GM21360 (cell line): ENCODE data around the gene AARSD1.
"Not testable (repeated sequence)": the region's sequence is repeated elsewhere in the genome, so short reads cannot be mapped to it uniquely, and the experiment has no call there.

ENCODE experiments used
- ATAC-seq: cut with Tn5 transposase; IDR thresholded peaks from one replicate; pipeline ENCODE4 v1.9.1; 2021; ENCODE audit warnings: mild to moderate bottlenecking, moderate library complexity; ENCODE audit not compliant: unreplicated experiment

The AARSD1 gene, protein sequence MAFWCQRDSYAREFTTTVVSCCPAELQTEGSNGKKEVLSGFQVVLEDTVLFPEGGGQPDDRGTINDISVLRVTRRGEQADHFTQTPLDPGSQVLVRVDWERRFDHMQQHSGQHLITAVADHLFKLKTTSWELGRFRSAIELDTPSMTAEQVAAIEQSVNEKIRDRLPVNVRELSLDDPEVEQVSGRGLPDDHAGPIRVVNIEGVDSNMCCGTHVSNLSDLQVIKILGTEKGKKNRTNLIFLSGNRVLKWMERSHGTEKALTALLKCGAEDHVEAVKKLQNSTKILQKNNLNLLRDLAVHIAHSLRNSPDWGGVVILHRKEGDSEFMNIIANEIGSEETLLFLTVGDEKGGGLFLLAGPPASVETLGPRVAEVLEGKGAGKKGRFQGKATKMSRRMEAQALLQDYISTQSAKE

DNA sequence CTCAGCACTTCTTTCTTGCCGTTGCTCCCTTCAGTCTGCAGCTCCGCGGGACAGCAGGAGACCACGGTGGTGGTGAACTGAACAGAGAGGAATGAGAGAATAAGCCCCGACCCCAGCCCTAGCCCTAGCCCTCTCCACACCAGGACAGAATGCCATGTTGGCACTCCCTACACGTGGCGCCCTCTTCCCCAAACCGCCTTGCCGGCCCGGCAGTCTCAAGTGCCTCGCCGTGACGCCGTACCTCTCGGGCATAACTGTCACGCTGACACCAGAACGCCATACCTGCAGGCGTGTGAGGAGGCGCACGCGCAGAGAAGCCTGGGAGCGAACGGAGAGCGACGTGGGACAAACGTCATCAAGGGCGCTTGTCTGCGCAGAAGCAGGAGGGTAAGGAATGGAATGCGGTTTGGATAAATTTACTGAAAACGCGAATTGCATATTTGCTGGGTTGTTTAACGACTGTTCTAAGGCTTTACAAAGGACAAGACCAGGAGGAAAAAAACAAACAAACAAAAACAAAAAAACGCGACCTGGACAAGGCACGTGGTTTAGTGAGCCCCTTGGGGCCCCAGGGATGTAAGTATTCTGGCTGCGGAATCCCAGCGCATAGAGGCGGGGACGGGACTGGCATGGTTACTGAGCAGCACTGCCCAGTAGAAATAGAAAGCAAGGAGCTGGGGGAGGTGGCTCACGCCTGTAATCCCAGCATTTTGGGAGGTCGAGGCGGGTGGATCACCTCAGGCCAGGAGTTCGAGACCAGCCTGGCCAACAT lies at the start of gene AARSD1:
Gene AARSD1 (minus strand): TSS at position 294 of the 772 bp plus-strand sequence. CDS start 14 bp downstream, at position 280.
- ATAC-seq, result peak; percentile 72

DNA sequence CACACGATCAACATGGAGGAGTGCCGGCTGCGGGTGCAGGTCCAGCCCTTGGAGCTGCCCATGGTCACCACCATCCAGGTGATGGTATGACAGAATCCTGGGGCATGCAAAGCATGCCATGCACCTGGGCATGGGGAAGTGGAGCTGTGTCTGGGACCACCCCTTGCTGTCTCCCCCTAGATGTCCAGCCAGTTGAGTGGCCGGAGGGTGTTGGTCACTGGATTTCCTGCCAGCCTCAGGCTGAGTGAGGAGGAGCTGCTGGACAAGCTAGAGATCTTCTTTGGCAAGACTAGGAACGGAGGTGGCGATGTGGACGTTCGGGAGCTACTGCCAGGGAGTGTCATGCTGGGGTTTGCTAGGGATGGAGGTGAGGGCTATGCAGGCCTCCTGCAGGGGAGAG lies 49.0 kb upstream of the AARSD1 start:
- ATAC-seq, result no peak

- ATAC-seq, result no peak
Measured at GRCh38 chr17:43011728-43012472, 47.6 kb upstream of the AARSD1 start.

GRCh38 chr17:43010667-43011308 lies 46.5 kb upstream of the AARSD1 start:
- no peak for ATAC-seq

- ATAC-seq, result peak; percentile 72
Measured at GRCh38 chr17:43006639-43007551, 42.6 kb upstream of the AARSD1 start, which contains the start of gene IFI35. TSS of gene IFI35 (plus strand) at chr17:43006784. CDS start at chr17:43006948, 164 bp downstream.

GRCh38 chr17:43003542-43004172 lies 39.4 kb upstream of the AARSD1 start:
- ATAC-seq, result no peak

- not testable (repeated sequence) for ATAC-seq
Measured at GRCh38 chr17:43000894-43001293, 36.6 kb upstream of the AARSD1 start.

- no peak for ATAC-seq
Measured at GRCh38 chr17:42999003-42999525, 34.8 kb upstream of the AARSD1 start.

DNA sequence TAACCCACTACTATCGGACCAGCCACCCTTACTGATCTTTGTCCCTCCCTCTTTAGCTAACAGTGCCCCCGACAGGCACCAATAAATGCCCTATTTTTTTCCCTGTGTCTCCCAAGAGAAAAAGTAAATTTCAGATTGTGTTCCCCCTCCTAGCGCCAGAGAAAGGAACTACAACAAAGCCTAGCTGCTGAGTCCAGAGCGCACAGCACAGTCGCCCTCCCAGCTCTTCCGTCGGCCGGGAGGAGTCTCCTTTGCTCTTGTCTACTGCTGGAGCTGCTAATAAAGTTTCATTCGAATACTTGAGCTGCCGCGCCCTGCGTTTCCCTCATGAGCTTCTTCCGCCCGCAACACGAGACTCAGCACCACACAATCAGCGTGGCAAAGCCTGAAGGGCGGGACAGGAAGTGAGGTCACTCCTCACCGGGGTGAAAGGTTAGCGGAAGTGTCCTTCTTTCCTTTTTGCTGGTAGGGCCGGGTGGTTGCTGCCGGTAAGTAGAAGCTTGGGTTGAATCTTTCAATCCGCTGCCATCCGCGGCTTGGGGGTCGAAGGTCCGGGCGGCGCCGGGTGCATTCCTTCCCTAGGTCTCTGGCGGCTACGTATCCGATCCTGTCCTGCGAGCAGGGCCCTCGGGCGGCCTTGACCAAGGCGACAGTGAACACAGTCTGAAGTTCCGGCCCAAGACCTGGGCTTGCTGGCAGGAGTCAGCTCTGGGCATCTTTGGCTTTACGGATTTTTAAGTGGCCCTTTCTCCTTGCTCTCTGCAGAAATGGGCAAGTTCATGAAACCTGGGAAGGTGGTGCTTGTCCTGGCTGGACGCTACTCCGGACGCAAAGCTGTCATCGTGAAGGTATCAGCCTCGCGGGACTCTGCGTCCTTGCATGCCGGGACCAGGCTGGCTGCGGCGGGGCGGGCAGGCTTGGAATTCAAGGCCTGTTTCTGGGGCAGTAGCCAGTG lies 34.0 kb upstream of the AARSD1 start, which contains the start of gene RPL27:
Gene RPL27 (plus strand): TSS at position 436 of the 955 bp plus-strand sequence. CDS start 332 bp downstream, at position 768.
- peak; percentile 87 for ATAC-seq

- ATAC-seq, result no peak
Measured at GRCh38 chr17:42997390-42997983, 33.2 kb upstream of the AARSD1 start.

DNA sequence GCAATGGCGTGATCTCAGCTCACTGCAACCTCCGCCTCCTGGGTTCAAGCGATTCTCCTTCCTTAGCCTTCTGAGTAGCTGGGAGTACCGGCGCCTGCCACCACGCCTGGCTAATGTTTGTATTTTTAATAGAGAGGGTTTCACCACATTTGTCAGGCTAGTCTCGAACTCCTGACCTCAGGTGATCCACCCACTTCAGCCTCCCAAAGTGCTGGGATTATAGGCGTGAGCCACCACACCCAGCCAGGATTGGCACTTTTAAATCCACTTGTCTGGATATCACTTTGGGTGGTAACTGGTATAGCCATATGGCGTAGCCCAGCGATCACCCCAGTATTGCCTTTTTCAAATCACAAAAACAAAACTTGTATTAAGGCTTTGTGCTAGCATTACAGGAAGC lies 29.7 kb upstream of the AARSD1 start:
- not testable (repeated sequence) for ATAC-seq

DNA sequence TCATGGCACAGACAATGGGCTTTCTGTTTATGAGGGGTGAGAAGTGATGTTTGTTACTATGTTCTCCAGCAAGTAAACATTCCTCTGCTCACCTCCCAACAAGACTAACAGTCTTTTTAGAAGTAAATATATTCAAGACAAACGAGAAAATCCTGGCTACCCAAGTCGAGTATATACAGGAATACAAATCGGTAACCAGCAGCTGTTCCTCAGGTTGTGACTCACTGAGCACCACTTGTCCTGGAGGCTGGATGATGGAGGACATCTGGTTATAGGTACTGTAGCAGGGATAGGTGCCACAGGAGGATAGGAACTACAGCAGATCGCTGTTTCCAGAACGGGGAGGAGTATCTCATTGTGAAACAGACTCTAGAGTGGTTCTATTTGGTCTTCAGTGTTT lies 28.6 kb upstream of the AARSD1 start:
- no peak for ATAC-seq

DNA sequence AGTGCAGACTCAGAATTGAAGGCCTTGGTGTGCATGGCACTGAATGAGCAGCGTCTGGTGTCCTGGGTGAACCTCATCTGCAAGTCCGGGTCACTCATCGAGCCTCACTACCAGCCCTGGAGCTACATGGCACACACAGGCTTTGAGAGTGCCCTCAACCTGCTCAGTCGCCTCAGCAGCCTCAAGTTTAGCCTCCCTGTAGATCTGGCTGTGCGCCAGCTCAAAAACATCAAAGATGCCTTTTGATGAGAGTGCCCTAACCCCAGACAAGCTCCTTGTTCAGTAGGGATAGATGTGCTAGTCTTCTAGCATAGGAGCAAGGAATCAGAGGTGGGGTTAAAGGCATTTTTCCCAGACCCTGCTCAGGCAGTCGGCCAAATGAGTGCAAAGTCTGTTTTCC lies 27.2 kb upstream of the AARSD1 start:
- ATAC-seq, result no peak

DNA sequence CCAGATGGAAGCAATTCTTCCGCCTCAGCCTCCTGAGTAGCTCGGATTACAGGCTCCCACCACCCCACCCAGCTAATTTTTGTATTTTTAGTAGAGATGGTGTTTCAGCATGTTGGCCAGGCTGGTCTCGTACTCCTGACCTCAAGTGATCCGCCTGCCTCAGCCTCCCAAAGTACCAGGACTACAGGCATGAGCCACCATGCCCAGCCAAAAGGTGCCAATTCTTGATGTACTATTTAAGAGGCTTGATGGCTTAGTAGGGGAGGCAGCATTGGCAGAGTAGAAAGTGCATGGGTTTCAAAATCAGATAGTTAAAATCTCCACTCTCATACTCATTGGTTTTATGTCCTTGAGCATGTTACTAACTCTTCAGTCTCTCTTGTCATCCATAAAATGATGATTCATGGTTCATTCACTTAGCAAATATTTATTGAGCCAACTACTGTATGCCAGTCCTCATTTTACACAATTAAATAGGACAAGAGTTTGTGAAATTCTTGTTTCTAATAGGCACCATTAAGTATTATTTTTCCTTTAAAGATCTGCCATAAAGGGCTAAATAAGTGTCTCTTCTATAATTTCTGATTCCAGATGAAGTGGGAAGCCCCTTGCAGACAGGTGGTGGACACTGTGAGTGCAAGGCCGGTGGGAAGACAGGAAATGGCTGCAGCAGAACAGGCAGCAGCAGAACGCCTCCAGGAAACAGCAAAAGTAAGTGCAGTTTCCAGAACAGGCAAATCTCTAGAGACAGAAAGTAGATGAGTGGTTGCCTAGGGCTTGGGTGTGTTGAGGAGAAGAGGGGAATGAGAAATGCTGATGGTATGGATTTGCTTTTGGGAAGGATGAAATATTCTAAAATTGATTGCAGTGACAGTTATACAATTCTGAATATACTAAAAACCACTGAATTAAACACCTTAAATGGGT lies 25.7 kb upstream of the AARSD1 start:
- ATAC-seq, result no peak

GRCh38 chr17:42989141-42989540 lies 24.9 kb upstream of the AARSD1 start:
- no peak for ATAC-seq

DNA sequence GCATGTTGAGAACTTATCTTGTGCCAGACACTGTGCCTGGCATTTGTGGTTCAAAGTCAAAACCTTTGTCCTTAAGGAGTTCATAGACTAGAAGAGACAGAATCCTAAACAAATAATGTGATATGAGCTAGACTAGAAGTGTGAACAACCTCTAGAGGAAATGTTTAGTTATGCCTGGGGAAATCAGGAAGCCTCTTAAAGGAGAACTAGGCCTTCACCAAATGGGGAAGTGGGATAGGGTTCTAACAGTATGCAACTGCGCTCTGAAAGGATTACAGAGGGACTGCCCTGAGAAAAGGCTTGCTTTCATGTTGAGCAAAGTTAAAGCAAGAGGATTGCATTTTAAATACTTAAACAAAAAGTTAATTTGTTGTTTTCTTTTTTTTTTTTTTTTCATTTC lies 21.0 kb upstream of the AARSD1 start:
- no peak for ATAC-seq
